ENCODE data around the gene ZFYVE28.
"Not testable (repeated sequence)": the region's sequence is repeated elsewhere in the genome, so short reads cannot be mapped to it uniquely, and the experiment has no call there.

ZFYVE28 gene

GRCh38 chr4:2417765-2418649 lies at the start of gene ZFYVE28:
Gene ZFYVE28 (minus strand): TSS chr4:2418645. CDS start chr4:2418323, 322 bp downstream.
- DNase-seq: no peak

GRCh38 chr4:2465544-2465943 lies 47.1 kb upstream of the ZFYVE28 start:
- DNase-seq: not testable (repeated sequence)

- DNase-seq: no peak
Measured at GRCh38 chr4:2465032-2465431, 46.6 kb upstream of the ZFYVE28 start.

- no peak for DNase-seq
Measured at GRCh38 chr4:2462992-2463762, 44.7 kb upstream of the ZFYVE28 start.

- peak; percentile 46 to 50 for DNase-seq
Measured at GRCh38 chr4:2462218-2462991, 44.0 kb upstream of the ZFYVE28 start.

GRCh38 chr4:2461246-2461960 lies 43.0 kb upstream of the ZFYVE28 start:
- DNase-seq: no peak

GRCh38 chr4:2459589-2460349 lies 41.3 kb upstream of the ZFYVE28 start:
- no peak for DNase-seq

- no peak for DNase-seq
Measured at GRCh38 chr4:2458546-2459491, 40.4 kb upstream of the ZFYVE28 start.

GRCh38 chr4:2457481-2458295 lies 39.2 kb upstream of the ZFYVE28 start:
- no peak for DNase-seq

- no peak for DNase-seq
Measured at GRCh38 chr4:2451821-2452785, 33.7 kb upstream of the ZFYVE28 start.

GRCh38 chr4:2451036-2451520 lies 32.6 kb upstream of the ZFYVE28 start:
- DNase-seq: no peak

GRCh38 chr4:2450394-2451035 lies 32.1 kb upstream of the ZFYVE28 start:
- no peak for DNase-seq

GRCh38 chr4:2449511-2450392 lies 31.3 kb upstream of the ZFYVE28 start:
- DNase-seq: no peak

GRCh38 chr4:2449051-2449450 lies 30.6 kb upstream of the ZFYVE28 start:
- DNase-seq: no peak

GRCh38 chr4:2448589-2448988 lies 30.1 kb upstream of the ZFYVE28 start:
- DNase-seq: no peak

Measured in Kasumi-1 (cell line).